Measurements from ENCODE around the gene ENPP4.

The ENPP4 gene

DNA sequence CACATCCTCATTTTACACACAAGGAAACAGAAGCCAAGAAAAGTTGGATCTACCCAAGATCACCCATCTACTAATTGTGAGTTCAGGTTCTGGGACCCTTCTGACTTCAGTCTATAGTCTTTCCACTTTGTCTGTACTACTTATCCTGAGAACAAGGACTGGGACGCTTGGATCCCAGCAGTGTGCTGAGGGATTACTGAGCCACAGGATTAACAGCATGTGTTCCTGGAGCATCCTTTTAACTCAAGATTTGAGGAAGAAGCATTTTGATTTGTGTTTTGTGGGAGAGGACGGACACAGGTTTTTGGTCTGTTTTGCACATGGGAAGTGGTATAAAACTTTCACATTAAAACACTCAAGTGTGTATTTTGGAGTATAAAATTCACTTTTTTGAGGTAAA, 4.4 kb downstream of the ENPP4 start (continued):
- TF ChIP-seq, protein P1, sequence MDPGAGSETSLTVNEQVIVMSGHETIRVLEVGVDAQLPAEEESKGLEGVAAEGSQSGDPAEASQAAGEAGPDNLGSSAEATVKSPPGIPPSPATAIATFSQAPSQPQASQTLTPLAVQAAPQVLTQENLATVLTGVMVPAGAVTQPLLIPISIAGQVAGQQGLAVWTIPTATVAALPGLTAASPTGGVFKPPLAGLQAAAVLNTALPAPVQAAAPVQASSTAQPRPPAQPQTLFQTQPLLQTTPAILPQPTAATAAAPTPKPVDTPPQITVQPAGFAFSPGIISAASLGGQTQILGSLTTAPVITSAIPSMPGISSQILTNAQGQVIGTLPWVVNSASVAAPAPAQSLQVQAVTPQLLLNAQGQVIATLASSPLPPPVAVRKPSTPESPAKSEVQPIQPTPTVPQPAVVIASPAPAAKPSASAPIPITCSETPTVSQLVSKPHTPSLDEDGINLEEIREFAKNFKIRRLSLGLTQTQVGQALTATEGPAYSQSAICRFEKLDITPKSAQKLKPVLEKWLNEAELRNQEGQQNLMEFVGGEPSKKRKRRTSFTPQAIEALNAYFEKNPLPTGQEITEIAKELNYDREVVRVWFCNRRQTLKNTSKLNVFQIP (CRISPR knock-in tag; IDR thresholded peaks at IDR 0.05; ENCODE audit: borderline replicate concordance, low read depth) = no peak
- no peak for TF ChIP-seq ZNF8 (CRISPR knock-in tag; IDR thresholded peaks at IDR 0.05)
- TF ChIP-seq SNAI2 (CRISPR knock-in tag; IDR thresholded peaks at IDR 0.05) = no peak
- TF ChIP-seq, protein P2, sequence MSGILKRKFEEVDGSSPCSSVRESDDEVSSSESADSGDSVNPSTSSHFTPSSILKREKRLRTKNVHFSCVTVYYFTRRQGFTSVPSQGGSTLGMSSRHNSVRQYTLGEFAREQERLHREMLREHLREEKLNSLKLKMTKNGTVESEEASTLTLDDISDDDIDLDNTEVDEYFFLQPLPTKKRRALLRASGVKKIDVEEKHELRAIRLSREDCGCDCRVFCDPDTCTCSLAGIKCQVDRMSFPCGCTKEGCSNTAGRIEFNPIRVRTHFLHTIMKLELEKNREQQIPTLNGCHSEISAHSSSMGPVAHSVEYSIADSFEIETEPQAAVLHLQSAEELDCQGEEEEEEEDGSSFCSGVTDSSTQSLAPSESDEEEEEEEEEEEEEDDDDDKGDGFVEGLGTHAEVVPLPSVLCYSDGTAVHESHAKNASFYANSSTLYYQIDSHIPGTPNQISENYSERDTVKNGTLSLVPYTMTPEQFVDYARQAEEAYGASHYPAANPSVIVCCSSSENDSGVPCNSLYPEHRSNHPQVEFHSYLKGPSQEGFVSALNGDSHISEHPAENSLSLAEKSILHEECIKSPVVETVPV (CRISPR knock-in tag; IDR thresholded peaks at IDR 0.05) = no peak

DNA sequence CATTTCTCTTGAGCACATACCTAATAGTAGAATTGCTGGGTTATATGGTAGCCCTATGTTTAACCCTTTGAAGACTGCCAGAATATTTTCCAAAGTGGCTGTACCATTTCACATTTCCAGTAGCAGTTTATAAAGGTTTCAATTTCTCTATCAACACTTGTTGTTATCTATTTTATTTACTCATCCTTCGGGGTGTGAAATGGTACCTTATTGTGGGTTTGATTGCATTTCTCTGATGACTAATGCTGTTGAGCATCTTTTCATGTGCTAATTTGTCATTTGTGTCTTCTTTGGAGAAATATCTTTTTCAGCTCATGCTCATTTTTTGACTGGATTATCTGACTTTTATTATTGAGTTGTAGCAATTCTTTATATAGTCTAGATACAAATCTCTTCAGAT, 5.4 kb downstream of the ENPP4 start:
- TF ChIP-seq SNAI2 (CRISPR knock-in tag; IDR thresholded peaks at IDR 0.05) (no peak), TOX (CRISPR knock-in tag; IDR thresholded peaks at IDR 0.05; ENCODE audit: borderline replicate concordance) (no peak), BACH2 (CRISPR knock-in tag; IDR thresholded peaks at IDR 0.05; ENCODE audit: borderline replicate concordance) (no peak)
- TF ChIP-seq, protein P1 (CRISPR knock-in tag; IDR thresholded peaks at IDR 0.05; ENCODE audit: borderline replicate concordance, low read depth) = no peak
- no peak for ATAC-seq

DNA sequence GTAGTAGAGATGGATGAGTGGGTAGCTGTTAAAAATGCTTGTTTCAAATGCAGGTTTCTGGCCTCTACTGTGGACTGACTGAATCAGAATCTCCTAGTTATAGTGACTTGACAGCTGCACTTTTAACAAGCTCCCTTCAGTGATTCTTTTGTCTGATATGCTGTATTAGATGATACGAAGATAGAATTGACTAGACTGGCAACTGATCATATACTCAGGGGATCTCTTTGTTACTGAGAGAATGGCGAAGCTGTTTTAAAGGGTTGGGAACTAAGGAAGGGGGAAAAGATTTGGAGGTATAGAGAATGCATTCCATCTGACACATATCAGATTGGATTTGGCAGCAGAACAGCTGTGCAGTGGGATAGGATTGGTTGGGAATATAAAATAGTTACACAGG, 7.0 kb downstream of the ENPP4 start:
- TF ChIP-seq TOX (CRISPR knock-in tag; IDR thresholded peaks at IDR 0.05; ENCODE audit: borderline replicate concordance) (no peak), SNAI2 (CRISPR knock-in tag; IDR thresholded peaks at IDR 0.05) (no peak), GLIS3 (CRISPR knock-in tag; IDR thresholded peaks at IDR 0.05) (no peak), CSDC2 (CRISPR knock-in tag; IDR thresholded peaks at IDR 0.05) (no peak), PPARA (CRISPR knock-in tag; IDR thresholded peaks at IDR 0.05; ENCODE audit: borderline replicate concordance) (no peak), ZNF565 (CRISPR knock-in tag; conservative IDR thresholded peaks at IDR 0.05; ENCODE audit: low read depth) (no peak), ZNF8 (CRISPR knock-in tag; IDR thresholded peaks at IDR 0.05) (no peak), RARB (CRISPR knock-in tag; IDR thresholded peaks at IDR 0.05) (no peak), ESRRG (CRISPR knock-in tag; IDR thresholded peaks at IDR 0.05) (no peak), ZFP30 (CRISPR knock-in tag; IDR thresholded peaks at IDR 0.05) (no peak), OSR1 (CRISPR knock-in tag; IDR thresholded peaks at IDR 0.05) (no peak), ZFP3 (CRISPR knock-in tag; IDR thresholded peaks at IDR 0.05) (no peak), ARNTL (CRISPR knock-in tag; IDR thresholded peaks at IDR 0.05; ENCODE audit: borderline replicate concordance, low read depth) (no peak), ZC3H10 (CRISPR knock-in tag; IDR thresholded peaks at IDR 0.05) (no peak)
- TF ChIP-seq, protein P3, sequence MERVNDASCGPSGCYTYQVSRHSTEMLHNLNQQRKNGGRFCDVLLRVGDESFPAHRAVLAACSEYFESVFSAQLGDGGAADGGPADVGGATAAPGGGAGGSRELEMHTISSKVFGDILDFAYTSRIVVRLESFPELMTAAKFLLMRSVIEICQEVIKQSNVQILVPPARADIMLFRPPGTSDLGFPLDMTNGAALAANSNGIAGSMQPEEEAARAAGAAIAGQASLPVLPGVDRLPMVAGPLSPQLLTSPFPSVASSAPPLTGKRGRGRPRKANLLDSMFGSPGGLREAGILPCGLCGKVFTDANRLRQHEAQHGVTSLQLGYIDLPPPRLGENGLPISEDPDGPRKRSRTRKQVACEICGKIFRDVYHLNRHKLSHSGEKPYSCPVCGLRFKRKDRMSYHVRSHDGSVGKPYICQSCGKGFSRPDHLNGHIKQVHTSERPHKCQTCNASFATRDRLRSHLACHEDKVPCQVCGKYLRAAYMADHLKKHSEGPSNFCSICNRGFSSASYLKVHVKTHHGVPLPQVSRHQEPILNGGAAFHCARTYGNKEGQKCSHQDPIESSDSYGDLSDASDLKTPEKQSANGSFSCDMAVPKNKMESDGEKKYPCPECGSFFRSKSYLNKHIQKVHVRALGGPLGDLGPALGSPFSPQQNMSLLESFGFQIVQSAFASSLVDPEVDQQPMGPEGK (CRISPR knock-in tag; IDR thresholded peaks at IDR 0.05; ENCODE audit: borderline replicate concordance) = no peak
- TF ChIP-seq, protein P2 (CRISPR knock-in tag; IDR thresholded peaks at IDR 0.05) = no peak
- TF ChIP-seq, protein P4, sequence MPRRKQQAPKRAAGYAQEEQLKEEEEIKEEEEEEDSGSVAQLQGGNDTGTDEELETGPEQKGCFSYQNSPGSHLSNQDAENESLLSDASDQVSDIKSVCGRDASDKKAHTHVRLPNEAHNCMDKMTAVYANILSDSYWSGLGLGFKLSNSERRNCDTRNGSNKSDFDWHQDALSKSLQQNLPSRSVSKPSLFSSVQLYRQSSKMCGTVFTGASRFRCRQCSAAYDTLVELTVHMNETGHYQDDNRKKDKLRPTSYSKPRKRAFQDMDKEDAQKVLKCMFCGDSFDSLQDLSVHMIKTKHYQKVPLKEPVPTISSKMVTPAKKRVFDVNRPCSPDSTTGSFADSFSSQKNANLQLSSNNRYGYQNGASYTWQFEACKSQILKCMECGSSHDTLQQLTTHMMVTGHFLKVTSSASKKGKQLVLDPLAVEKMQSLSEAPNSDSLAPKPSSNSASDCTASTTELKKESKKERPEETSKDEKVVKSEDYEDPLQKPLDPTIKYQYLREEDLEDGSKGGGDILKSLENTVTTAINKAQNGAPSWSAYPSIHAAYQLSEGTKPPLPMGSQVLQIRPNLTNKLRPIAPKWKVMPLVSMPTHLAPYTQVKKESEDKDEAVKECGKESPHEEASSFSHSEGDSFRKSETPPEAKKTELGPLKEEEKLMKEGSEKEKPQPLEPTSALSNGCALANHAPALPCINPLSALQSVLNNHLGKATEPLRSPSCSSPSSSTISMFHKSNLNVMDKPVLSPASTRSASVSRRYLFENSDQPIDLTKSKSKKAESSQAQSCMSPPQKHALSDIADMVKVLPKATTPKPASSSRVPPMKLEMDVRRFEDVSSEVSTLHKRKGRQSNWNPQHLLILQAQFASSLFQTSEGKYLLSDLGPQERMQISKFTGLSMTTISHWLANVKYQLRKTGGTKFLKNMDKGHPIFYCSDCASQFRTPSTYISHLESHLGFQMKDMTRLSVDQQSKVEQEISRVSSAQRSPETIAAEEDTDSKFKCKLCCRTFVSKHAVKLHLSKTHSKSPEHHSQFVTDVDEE (CRISPR knock-in tag; IDR thresholded peaks at IDR 0.05) = no peak
- no peak for ATAC-seq

Data from SK-N-SH treated with all-trans-retinoic acid at 6 μM for 48 hours (cell line).